Measurements from ENCODE around the gene SLC20A1.

Gene SLC20A1

GRCh38 chr2:112623913-112624777 lies 21.6 kb upstream of the SLC20A1 start:
- DNase-seq (ENCODE audit: insufficient read length, low spot score): peak; percentile 43
- no peak for FAIRE-seq

DNA sequence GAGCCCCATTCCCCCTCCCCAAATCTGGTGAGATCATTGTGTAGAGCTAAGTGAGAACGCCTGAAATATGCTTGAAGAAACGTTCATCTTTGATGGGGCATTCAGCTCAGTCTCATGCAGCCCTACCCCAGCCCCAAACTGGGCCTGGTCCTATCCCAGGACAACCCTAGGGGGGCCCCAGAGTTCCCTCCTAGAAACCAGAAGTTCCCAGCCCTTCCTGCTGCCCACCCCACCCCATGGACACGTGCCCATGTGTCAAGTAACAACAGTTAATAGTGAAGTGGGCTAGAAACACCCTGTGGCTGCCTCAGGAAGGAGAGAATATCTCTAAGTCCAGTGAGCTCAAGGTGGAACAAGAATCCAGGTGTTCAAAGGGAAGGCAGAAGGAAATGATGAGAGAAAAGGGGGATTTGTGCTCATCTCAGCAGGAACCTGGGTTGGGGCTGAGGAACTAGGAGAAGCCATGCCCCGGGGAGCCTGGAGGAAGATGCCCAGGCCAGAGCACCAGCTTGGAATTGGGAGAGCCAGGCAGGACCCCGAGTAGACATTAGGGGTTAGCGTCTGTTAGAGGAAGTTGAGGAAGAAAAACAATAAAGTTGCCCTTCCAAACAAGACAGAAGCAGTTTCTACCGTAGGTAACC lies 20.1 kb upstream of the SLC20A1 start:
- no peak for DNase-seq (ENCODE audit: insufficient read length, low spot score)
- no peak for FAIRE-seq

- FAIRE-seq: no peak
Measured at GRCh38 chr2:112626604-112627059, 19.1 kb upstream of the SLC20A1 start.

GRCh38 chr2:112627060-112628040 lies 18.4 kb upstream of the SLC20A1 start:
- FAIRE-seq (no peak), DNase-seq (ENCODE audit: insufficient read length, low spot score) (peak; percentile 72)

More at GRCh38 chr2:112626604-112627059, 19.1 kb upstream of the SLC20A1 start:
- peak; percentile 54 for DNase-seq (ENCODE audit: insufficient read length, low spot score)

DNA sequence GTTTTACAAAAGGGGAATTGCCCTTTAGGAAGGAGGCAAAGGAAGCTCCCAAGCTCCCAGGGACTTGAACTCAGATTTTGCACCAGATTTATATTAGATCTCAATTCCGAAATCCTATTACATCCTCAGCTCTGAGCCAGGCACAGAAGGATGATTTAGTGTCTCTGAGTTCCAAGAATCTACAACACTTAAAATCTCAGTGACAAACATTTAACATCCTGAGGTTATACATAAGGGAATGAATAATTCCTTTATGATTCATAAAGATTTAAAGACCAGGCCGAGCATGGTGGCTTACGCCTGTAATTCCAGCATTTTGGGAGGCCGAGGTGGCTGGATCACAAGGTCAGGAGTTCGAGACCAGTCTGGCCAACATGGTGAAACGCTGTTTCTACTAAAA lies 16.5 kb upstream of the SLC20A1 start:
- DNase-seq (ENCODE audit: insufficient read length, low spot score): no peak
- FAIRE-seq: no peak

DNA sequence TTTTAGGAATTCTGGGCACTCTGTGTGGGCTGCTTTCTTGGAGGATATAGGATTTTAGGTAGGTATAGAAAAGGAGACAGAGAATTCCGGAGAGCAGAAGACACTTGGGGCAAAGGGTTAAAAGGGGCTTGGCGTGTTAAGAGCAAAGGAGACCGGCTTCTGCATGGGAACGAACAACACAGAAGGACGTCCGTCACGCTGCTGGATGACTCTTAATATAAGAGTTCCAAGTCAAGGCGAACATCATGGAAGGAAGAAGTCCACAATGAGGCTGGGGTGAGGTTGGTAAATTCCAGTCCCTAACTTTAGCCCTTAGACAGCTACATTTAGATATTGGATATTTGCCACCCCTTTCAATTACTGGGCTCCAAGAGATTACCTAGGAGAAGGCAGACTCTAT lies 15.9 kb upstream of the SLC20A1 start:
- no peak for FAIRE-seq

GRCh38 chr2:112630268-112630667 lies 15.5 kb upstream of the SLC20A1 start:
- FAIRE-seq (no peak), DNase-seq (ENCODE audit: insufficient read length, low spot score) (no peak)

More for the DNA sequence above, 15.9 kb upstream of the SLC20A1 start:
- no peak for DNase-seq (ENCODE audit: insufficient read length, low spot score)

DNA sequence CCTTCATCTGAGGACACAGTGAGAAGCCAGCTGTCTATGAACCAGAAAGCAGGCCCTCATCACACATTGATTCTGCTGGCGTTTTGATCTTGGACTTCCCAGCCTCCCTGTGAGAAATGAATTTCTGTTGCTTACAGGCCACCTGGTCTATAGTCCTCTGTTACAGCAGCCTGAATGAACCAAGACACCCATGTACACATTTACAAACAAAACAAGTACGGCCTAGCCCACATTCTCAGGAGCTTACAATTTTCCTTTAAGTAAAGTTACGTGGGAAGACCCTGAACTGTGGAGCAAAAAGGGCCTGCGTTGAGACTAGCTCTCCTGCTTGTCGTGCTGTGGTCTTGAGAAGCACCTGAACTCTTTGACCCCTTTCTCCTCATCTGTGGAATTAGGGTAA lies 12.0 kb upstream of the SLC20A1 start:
- DNase-seq (ENCODE audit: insufficient read length, low spot score): no peak
- no peak for FAIRE-seq

DNA sequence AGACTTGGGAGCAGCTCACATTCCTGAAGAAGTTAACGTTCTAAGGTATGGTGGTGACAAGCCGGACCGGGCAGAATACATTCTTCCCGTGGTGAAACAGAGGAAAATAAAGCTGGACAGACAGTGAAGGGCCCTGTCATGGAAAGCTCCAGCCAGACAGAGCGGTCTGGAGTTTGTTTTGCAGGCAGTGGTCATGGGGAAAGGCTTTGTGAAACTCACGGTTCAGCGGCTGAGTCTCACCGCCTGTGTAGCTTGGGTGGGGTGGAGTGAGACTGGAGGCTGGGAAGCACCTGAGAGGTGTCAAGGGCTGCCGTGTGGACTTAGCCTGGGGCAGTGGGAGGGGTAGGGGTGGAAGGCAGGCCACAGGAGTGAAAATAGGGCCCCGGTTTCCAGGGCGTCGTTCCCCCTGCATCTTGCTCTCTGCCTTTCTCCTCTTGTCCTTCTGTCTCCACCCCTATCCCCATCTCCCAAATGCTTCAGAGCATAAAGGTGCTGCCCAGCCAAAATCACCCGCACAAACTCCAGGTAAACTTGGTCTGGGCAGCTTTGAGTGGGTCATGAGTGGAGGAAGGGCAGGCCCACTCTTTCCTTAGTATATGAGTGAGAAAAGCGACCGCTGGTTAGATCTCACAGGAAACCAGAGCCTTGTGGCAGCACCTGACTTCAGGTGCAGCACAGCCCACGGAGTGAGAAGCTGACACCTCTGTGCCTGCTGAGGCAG lies 11.4 kb upstream of the SLC20A1 start:
- DNase-seq (ENCODE audit: insufficient read length, low spot score): no peak
- no peak for FAIRE-seq

DNA sequence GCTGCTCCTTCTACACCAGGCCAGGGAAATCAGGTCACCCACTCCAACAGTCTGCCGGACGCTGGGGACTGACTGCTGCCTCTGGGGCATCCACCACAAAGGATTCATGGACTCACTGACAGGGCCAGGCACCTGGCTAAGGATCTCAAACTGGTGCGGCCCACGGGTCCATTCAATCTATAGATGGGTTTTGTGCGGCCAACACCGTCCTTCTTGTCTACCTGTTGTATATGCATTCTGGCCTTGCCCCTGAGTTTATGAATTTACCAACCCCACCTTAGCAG lies 10.9 kb upstream of the SLC20A1 start:
- no peak for DNase-seq (ENCODE audit: insufficient read length, low spot score)
- no peak for FAIRE-seq

- FAIRE-seq (no peak), DNase-seq (ENCODE audit: insufficient read length, low spot score) (no peak)
Measured at GRCh38 chr2:112636605-112637288, 9.0 kb upstream of the SLC20A1 start.

GRCh38 chr2:112637289-112637660 lies 8.5 kb upstream of the SLC20A1 start:
- no peak for FAIRE-seq
- no peak for DNase-seq (ENCODE audit: insufficient read length, low spot score)

GRCh38 chr2:112639936-112640335 lies 5.8 kb upstream of the SLC20A1 start:
- no peak for DNase-seq (ENCODE audit: insufficient read length, low spot score)
- FAIRE-seq: no peak

- FAIRE-seq: no peak
- DNase-seq (ENCODE audit: insufficient read length, low spot score): no peak
Measured at GRCh38 chr2:112640467-112640799, 5.3 kb upstream of the SLC20A1 start.

DNA sequence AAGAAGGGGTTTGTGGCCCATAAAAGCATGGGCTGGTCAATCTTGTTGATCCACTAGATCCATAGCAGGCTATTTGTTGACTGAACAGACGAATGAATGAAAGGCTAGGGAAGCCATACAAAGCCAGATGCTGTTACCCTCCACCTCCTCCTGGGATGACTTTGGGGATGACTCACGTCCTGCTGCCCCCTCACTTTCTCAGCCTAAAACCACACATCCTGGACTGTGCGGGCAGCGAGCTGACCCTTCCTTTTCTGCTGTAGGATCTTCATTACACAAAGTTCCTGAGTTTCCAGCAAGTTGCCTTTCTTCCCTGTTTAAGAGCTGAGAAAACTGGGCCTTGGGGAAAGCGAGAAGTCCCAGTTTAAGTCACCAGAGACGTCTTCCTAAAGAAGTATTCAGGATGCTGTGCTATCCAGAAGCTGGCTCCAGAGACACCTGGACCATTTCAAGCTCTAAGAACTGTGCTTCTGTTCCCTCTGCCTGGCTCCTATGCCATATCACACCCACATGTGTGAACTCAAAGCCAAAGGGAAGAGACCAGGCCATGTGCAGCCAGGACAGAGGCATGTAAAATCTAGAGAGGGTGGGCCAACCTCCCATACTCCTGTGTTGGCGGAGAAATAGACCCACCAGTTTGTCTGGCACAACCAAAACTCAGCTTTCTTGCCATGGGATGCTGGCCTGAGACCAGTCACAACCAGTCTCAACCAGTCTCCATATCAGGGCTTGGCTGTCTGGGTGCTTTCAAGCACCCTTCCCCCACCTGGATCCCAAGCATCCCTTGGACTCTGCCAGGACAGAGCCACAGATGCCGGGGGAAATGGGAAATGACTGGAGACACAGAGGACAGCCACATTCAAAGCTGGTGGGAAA lies 4.7 kb upstream of the SLC20A1 start:
- DNase-seq (ENCODE audit: insufficient read length, low spot score) (peak; percentile 75), FAIRE-seq (no peak)

DNA sequence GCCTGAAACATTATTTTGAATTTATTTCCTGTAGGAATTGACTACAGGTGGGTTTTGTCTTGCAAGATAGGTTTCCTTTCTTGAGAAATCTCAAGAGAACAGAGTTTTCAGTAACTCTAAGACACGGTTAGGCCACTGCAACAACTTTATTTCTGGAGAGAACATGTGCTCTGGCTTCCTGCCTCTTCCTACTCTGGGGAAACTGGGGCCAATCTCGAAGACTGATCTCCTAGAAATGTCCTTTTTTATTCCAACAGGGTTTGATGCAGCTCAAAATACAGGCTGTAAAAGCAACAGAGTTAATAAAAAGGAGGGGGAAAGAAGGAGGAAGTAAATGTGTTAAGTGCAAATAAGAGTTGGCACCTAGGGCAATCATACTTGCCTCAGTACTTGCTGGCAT lies 4.0 kb upstream of the SLC20A1 start:
- no peak for FAIRE-seq

GRCh38 chr2:112642561-112642960 lies 3.2 kb upstream of the SLC20A1 start:
- FAIRE-seq (no peak), DNase-seq (ENCODE audit: insufficient read length, low spot score) (no peak)

More for the DNA sequence above, 4.0 kb upstream of the SLC20A1 start:
- DNase-seq (ENCODE audit: insufficient read length, low spot score): no peak

- FAIRE-seq (no peak), DNase-seq (ENCODE audit: insufficient read length, low spot score) (no peak)
Measured at GRCh38 chr2:112642966-112643365, 2.8 kb upstream of the SLC20A1 start.

- FAIRE-seq: no peak
- no peak for DNase-seq (ENCODE audit: insufficient read length, low spot score)
Measured at GRCh38 chr2:112643488-112643887, 2.3 kb upstream of the SLC20A1 start.
